RWPE1 (cell line): ENCODE results near the gene S100G.
"Not testable (repeated sequence)": the region's sequence is repeated elsewhere in the genome, so short reads cannot be mapped to it uniquely, and the experiment has no call there.

Source experiments
- CTCF ChIA-PET: fragments of 350-600 bp; sonication (Branson Sonifier 250); formaldehyde crosslinking; extraction: SDS; loops from one replicate; lab custom pipeline; 2021; lab: Yijun Ruan, JAX
- POLR2A ChIA-PET: fragments of 400-600 bp; formaldehyde crosslinking; extraction: SDS; loops from one replicate; lab custom pipeline; 2020; ENCODE audit warnings: antibody characterized with exemption; ENCODE audit not compliant: low non-redundant PET; lab: Yijun Ruan, JAX
- DNase-seq: peaks from one replicate; pipeline ENCODE4 v3.0.0; 2012; ENCODE audit warnings: low spot score
- H3K27ac ChIP-seq: fragments of 450-650 bp; 2 replicates; pipeline ENCODE4 v1.5.1; 2017
- CTCF ChIP-seq: fragments of 450-650 bp; conservative IDR thresholded peaks from 2 replicates; pipeline ENCODE4 v1.5.1; 2017; ENCODE audit warnings: low read depth, mild to moderate bottlenecking

S100G gene

GRCh38 chrX:16649858-16650257, at the start of gene S100G:
S100G (plus strand) TSS chrX:16650158; CDS start chrX:16651007, 849 bp downstream.
- ChIA-PET POLR2A (no interaction called here), CTCF (no interaction called here)

GRCh38 chrX:16601885-16602284, 48.1 kb upstream of the S100G start:
- TF ChIP-seq CTCF: no peak
- DNase-seq: no peak
- CTCF ChIA-PET: no interaction called here
- POLR2A ChIA-PET: no interaction called here
- no peak overlapping the region for H3K27ac ChIP-seq

More at GRCh38 chrX:16649858-16650257, at the start of gene S100G:
- no peak within 1 kb of the TSS for H3K27ac ChIP-seq
- TF ChIP-seq CTCF: no peak
- no peak for DNase-seq

GRCh38 chrX:16603235-16603634, 46.7 kb upstream of the S100G start:
- POLR2A ChIA-PET, H3K27ac ChIP-seq, DNase-seq, CTCF ChIA-PET: not testable (repeated sequence)

- no peak for TF ChIP-seq CTCF
- CTCF ChIA-PET: no interaction called here
Measured at GRCh38 chrX:16603822-16604221, 46.1 kb upstream of the S100G start.

GRCh38 chrX:16604337-16604736, 45.6 kb upstream of the S100G start:
- CTCF ChIA-PET: no interaction called here
- TF ChIP-seq CTCF: no peak
- no peak for DNase-seq
- POLR2A ChIA-PET: no interaction called here
- no peak overlapping the region for H3K27ac ChIP-seq

More at GRCh38 chrX:16603822-16604221, 46.1 kb upstream of the S100G start:
- POLR2A ChIA-PET: no interaction called here
- H3K27ac ChIP-seq: no peak overlapping the region
- DNase-seq: no peak

GRCh38 chrX:16606142-16606720, 43.7 kb upstream of the S100G start:
- H3K27ac ChIP-seq: no peak overlapping the region
- DNase-seq: no peak
- CTCF ChIA-PET: no interaction called here
- POLR2A ChIA-PET: no interaction called here
- no peak for TF ChIP-seq CTCF

- no peak overlapping the region for H3K27ac ChIP-seq
- DNase-seq: peak; percentile 3
- TF ChIP-seq CTCF: no peak
- CTCF ChIA-PET: no interaction called here
- POLR2A ChIA-PET: no interaction called here
Measured at GRCh38 chrX:16610121-16610621, 39.8 kb upstream of the S100G start.

- POLR2A ChIA-PET, DNase-seq, H3K27ac ChIP-seq, CTCF ChIA-PET: not testable (repeated sequence)
Measured at GRCh38 chrX:16610654-16611053, 39.3 kb upstream of the S100G start.
